NCI-H748 (cell line): ENCODE data around the gene AGAP2.
A peak's percentile ranks its signal among the peaks of the same experiment; 100 is the strongest.

ENCODE experiments used
- DNase-seq: peaks from one replicate; lab custom pipeline; 2025; ENCODE audit not compliant: unreplicated experiment; lab: John Stamatoyannopoulos, UW

AGAP2 gene

DNA sequence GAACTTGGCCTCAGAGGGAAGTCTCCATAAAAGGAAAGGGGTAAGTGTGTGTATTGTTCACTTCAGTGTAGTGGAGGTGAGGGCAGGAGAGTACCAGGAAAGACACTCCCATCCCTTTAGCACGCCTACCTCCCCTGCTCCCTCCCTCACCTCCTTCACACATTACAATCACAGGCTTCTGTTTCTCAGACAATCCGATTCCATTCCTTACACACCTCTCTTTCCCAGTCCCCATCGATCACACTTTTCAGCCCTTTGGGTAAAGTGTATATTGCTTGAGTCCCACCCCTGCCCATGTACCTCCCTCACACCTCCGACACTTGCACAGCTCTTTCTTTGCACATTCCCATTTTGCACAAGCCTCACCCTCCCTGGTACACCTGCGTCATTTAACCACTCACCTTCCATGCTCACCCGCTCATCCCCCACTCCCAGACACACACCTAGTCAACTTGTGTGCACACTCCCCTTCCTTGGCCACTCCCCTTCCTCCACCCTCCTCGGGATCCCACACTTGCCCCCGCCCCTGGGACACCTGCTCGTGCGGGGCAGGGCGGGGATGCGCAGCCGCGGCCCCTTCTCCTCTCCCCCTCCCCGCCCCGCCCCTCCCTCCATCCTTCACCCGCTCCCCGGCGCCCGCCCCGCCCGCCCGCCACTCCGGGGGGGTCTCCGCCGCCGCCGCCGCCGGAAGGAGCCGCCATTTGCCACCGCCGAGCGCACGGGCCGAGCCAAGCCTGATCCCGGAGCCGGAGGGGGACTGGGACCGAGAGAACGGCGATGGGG lies 16.1 kb upstream of the AGAP2 start, which contains the start of gene MARCHF9:
Gene MARCHF9, plus strand, starts transcription at position 693 of the 783 bp plus-strand sequence. CDS start 426 bp downstream, outside the sequence.
- peak; percentile 94 for DNase-seq

DNA sequence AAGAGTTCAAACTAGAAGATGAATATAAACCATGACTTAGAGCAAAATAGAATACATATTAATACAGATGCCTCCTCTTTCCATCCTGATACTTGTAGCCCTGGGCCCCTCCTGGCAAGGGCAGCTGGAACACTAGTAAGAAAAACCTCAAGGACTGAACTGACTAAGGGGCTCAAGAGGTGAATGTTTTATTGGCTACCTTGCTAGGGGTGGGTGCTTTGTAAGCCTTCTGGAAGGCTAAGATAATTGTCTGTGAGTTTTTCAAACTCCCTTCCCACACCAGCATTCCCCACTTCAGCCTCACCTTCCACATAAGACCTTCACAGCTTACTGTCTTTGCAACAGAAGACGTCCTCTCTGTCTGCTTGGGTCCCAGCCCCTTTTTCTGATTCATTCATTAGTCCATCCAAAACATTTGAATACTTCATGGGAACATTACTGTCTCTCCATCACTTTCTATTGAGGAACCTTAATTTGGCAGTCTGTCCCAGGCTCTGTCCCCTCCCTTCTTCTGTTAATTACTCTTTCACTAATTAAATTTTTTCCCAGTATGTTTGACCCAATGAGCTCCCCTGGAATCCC lies 15.3 kb upstream of the AGAP2 start:
- DNase-seq: no peak

DNA sequence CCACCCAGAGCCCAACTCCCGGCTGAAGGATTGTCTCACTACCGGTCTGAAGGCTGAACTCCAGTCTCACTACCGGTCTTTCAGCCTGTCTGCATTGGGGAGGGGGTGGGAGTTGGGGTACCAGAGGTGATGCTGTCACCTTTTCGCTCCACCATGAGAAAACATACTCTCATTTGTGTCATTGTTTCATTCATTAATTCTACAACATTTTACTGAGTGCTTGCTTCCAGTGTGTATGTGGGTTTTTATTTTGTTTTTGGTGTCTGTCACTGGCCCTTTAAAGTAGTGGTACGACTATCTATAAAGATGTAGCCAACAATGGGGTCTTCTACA lies 14.1 kb upstream of the AGAP2 start:
- no peak for DNase-seq

DNA sequence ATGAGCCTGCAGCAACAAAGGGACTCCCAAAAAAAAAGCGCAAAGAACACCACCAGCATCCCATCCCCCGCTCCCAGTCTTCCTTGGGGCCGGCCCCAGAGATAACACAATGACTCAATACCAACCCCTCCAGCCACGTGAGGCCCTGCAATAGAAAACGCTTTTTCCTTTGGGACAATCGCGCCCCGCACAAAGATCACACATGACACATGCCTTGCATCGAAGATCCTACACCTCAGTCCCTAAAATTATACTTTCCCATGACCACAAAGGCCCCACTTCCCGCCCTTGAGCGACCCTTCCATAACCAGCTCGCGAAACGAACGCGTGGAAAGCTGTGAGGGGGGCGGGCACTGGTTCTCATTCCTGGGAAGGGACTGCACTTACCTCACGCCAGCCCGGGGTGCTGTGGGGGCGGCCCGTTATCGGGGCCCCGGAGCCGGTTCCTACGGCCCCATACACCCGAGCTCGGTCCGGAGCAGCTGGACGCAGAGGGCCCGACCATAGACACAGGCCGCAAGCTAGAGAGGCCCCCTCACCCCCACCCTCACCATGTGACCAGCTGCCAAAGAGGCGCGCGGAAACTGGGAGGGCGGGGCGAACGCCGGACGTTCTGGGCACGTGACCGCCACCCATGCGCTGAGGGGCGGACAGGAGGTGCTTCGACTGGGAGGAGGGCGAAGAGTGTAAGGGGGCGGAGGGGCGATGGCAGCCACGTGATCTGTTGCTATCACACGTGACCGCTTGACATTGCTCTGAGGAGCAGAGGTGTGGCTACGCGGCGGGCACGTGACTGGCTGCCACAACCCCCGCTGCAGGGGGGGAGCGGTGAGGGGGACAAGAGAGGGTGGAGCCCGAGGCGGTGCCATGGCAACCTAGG lies 13.5 kb upstream of the AGAP2 start, which contains the start of gene CDK4:
Gene CDK4, minus strand, starts transcription at position 523 of the 880 bp plus-strand sequence. CDS start 593 bp downstream, outside the sequence.
- peak; percentile 100 for DNase-seq

DNA sequence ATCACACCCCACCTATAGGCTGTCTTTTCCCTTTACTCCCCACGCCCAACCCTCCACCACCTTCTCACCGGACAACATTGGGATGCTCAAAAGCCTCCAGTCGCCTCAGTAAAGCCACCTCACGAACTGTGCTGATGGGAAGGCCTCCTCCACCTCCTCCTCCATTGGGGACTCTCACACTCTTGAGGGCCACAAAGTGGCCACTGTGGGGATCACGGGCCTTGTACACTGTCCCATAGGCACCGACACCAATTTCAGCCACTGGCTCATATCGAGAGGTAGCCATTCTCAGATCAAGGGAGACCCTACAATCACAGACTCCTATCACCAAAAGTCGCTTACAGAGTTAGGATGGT lies 12.9 kb upstream of the AGAP2 start:
- peak; percentile 37 for DNase-seq

DNA sequence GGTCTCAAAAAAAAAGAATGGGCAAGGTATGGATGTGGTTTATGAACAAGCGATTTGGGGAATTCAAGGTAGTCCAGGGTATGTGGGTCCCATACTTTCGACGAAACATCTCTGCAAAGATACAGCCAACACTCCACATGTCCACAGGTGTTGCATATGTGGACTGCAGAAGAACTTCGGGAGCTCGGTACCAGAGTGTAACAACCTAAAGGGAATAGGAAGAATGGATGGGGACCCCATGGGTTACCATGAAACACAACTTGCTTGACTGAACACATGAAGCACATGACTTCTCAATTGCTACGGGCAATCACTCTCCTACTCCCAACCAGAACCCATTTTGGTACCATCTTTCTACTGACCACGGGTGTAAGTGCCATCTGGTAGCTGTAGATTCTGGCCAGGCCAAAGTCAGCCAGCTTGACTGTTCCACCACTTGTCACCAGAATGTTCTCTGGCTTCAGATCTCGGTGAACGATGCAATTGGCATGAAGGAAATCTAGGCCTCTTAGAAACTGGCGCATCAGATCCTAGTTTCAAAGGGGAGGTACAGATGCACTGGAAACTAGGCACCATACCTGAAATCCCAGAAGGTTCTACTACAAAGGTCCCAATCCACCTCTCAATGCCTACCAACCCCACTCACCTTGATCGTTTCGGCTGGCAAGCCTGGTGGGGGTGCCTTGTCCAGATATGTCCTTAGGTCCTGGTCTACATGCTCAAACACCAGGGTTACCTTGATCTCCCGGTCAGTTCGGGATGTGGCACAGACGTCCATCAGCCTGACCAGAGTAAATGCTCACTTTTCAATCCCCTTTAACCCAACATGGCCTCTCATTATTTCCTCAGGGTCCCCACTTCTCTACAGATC lies 12.3 kb upstream of the AGAP2 start:
- no peak for DNase-seq

DNA sequence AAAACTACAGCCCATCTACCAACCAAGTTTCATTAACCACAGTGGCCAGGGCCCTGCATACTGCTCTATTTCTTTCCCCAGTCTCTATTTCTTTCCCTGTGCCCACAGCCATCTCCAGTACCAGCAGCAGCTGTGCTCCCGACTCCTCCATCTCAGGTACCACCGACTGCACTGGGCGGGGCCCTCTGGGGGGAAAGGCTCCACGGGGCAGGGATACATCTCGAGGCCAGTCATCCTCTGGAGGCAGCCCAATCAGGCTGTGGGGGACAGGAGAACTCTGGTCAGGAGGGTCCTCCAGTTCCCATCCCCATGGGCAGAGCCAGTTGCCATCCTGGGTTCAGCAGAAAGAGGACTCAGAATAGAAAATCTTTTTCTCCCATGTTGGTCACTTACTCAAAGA lies 10.5 kb upstream of the AGAP2 start:
- DNase-seq: no peak

DNA sequence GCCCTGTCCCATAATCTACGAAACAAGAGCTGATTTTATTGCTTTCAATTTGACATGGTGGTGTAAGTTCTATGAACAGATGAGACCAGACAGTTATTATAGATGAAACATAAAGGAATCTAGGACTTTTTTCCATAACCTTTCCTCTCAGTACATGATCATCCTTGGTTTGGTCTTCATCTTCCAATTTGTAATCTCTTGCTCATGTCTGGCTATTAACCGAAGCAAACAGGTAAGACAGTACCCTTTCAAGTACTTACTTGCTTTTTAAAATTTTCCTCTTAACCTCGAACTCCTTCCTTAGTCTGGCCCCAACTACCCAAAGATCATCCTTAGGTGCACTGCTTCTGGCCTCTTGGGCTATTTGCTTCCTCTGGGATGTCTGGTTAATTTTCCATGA lies 7.5 kb upstream of the AGAP2 start:
- DNase-seq: no peak

DNA sequence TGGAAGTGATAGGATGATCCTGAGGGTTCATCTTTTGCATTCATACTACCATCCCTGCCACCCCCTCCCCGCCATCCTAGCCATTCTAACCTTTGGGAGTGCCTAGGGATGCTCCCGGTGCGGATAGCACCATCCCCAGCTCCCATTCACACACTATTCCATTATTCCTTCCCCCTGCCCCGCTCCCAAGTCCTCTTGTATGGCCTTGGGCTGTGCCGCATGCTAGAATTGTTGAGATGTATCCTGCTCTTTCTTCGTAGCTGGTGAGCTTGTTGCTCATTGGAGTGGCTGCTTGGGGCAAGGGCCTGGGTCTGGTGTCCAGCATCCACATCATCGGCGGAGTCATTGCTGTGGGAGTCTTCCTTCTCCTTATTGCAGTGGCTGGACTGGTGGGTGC lies 6.9 kb upstream of the AGAP2 start:
- DNase-seq: peak; percentile 38

DNA sequence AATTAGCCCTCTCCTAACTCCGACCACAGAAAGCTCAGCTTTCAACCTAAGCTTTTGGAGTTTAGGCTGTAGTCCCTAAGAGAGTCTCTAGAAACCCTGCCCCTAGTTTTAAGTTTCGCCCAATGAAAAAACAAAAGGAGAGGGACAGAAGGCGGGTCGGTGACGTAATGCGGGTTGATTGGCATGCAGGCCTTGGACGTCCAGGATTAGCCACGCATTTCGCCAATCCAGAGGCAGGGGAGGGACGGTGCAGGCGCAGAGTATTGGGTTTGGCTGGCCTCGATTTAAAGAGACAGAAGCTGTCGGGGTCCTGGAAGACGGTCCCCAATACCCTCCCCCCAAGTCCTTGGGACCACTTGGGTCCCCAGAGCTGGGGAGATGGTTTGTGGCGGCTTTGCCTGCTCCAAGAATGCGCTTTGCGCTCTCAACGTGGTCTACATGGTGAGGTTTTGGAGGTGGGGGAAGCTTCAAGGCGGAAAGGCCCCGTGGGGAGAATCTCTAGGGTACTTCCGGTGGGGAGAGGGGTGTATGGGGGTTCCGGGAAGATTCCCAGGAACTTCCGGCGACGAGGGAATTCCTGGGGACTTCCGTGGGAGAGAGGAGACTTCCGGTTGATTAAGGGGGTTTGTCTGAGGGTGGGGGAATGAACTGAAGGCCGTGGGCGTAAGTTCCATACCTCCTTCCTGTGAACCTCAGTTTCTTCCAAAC lies 6.4 kb upstream of the AGAP2 start, which contains the start of gene TSPAN31:
Gene TSPAN31, plus strand, starts transcription at position 263 of the 708 bp plus-strand sequence. Its CDS starts 116 bp downstream, at position 379.
- DNase-seq: peak; percentile 98

DNA sequence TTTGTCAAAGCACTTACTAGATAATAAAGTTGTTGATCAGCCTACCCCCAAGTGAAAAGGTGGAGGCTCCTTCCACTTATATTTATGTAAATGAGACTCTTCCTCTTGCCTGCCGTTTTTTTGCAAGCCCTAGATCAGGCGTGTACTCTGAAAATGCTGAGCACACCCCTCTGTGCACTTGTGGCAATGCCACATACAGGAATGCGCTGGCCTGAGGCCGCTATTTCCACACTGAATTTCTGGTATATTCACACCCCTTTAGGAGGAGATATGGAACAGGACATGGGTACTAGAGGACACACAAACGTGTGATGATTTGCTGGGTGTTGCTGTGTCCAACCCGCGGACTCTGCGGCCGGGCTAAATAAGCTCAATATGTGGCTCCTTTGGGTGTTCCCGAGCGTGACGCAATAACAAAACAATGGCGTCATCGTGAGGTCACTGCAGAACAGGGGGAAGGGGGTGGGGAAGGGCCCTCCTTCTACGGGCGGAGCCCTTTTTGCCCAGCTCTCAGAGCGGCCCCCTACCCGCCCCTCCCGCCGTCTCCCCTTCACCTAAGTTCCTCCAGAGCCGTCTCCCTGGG lies 5.7 kb upstream of the AGAP2 start:
- peak; percentile 90 for DNase-seq

DNA sequence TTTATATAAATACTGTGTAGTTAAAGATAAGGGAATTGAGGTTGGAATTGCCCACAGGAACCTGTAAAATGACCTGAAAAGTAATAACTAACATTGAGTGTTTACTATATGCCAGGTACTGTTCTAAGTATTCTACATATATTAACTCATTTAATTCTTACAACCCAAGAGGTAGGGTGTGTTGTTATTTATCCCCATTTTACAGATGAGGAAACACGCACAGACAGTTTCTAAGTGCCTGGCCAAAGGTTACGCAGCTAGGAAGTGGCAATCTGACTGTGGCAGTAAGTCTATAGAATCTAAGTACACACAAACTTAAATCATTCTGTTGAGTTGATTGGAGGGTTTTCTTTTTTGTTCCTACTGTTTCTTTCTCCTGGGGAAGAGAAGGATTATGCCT lies 5.2 kb upstream of the AGAP2 start:
- DNase-seq: no peak

DNA sequence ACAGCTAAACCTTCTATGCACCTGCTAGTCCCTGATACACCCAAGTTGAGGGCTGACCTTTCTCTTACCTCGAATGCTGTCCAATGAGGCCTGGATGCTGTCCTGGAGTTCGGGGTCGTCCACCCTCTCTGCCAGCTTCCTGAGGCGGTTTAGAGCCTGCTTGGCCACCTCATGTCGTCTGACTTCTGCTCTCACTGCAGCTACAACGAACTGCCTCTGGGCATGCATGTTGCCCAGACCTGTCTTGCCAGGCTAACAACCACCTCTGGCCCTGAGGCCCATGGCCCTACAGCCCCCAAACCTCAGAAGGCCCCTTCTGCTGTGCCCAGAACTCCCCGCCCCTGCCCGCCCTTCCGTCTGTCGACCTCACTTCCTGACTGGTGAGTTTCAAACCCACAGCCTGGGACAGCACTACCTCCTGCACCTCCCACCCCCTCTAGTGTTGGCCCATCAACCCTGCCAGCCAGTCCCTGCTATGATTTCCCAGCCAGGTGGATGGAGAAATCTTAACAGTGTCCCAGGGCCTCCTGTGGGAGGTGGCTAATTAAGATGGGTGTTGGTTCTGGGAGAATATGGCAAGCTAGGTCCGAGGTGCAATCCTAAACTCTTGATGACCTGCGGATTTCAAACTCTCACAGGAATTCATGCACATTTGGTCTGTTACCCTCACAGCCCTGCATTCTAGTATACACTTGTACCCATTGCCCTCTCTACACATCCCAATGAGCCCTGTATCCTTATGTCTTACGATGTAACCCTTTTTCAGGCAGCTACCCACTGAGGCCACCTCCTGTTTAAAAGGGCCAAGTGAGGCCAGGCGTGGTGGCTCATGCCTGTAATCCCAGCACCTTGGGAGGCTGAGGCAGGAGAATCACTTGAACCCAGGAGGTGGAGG lies 3.5 kb upstream of the AGAP2 start:
- no peak for DNase-seq

DNA sequence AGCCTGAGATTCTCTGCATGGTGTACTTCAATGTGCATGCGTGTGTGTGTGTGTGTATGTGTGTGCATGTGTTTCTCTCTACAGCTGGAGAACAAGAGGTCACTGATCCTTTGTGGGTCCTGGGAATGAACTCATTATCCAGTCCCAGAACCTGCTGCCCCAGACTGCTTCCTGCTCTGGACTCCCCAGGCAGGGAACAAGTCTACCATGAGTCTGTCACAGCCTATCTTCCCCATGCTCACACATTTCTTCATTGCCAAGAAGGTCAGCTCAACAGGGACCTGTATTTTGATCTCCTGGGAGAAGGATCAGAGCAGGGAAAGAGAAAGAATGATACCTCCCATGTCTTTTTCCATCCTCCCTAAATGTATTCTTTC lies 2.9 kb upstream of the AGAP2 start:
- no peak for DNase-seq

DNA sequence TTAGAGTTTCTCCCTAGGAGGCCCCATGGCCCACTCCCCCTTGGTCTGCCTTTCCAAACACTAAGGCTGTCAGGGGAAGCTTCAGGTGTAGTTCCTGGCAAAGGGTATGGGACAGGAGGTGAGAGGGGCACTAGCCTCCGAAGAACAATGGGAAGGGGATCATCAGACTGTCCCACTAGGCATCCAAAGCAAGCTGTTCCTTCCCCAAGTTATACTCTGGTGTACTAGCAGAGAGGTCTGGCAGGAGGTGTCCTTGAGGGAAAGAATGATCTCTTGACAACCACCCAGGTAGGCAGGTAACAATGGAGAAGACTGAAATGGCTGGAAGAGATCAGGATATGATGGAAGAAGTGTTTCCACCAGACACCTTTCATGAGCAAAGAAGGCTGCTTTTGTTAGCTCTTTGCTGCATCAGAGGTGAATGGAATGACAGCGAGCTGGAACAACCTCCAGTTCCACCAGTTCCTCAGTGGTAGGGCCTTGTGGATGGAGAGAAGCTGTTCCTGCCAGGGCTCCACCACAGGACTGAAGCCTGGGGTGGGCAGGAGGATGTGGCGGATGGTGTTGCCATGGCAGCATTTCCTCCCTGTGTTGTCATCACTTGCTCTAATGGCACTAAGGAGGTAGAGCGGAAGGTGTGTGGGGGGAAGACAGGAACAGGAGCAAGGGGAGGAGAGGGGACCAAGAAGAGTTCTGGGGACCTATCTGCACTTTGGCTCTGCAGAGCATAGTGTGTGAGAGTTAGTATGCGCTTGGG lies 2.3 kb upstream of the AGAP2 start:
- peak; percentile 57 for DNase-seq

DNA sequence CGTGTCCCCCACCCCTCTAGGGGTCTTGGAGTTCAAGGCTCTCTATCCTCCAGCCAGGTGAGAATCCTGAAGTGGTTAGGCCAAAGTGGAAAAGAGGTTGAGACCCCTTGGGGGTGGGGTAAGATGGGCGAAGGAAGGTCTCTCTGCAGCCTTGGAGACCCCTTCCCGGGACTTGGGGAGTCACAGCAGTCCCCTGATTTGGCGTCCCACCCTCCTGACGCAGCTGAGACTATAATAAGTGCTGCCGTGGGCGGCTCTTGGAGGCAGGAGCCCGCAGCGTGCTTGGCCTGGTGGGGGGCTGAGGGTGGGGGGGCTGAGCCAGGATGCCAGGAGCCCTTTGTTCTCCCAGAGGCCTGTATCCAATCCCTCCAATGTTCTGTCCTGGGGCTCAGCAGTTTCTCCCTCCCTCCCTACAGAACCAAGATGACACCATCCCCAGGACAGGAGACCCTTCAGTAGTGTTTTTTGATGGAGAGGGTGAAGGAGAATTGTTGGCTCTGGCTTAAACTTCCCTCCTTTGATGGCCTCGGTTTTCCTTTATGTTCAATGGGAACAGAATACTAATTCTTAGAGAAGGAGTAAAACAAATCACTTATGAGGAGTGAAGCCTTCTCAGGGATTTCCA lies 1.5 kb upstream of the AGAP2 start:
- no peak for DNase-seq

DNA sequence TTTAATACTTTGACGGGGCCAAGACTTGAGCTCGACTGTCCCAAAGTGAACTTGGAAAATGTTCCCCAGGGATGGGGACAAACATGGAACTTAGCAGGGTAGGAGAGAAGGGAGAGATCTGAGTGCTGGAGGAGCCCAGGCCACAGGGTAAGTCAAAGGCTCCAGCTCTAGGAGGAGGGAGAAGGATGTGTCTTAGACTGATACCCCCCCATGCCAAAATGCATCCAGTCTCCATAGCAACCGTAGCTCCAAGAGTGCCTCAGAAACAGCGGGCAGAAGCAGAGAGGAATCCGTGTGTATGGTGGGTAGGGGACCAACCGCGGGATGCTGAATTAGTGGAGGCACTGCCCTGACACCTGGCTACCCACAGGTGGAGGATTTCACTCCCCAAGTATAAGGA lies 845 bp upstream of the AGAP2 start:
- DNase-seq: peak; percentile 17
